Stimulated activated CD4-positive, alpha-beta T cell treated with anti-CD3 and anti-CD28 coated beads, TNF-alpha, amount 100 ng/mL, for 4 hours (primary cell): ENCODE data around the gene SYT3.
"Not testable (repeated sequence)": the region's sequence is repeated elsewhere in the genome, so short reads cannot be mapped to it uniquely, and the experiment has no call there.

Experiments
- DNase-seq, 3 experiments: peaks; one replicate each; pipeline ENCODE4 v3.0.0-alpha.2; 2020; ENCODE audit warnings: low read depth in 3 of 3

Gene SYT3

GRCh38 chr19:50604264-50605073 is 35.2 kb downstream of the SYT3 start:
- DNase-seq, result not testable (repeated sequence)

GRCh38 chr19:50602935-50603334 is 36.7 kb downstream of the SYT3 start:
- no peak for DNase-seq

GRCh38 chr19:50602496-50602895 is 37.2 kb downstream of the SYT3 start:
- DNase-seq, result no peak

GRCh38 chr19:50602089-50602422 is 37.6 kb downstream of the SYT3 start:
- no peak for DNase-seq

- no peak for DNase-seq
These were observed 38.1 kb downstream of the SYT3 start for GRCh38 chr19:50601407-50602088.

- DNase-seq, result no peak
These were observed 40.3 kb downstream of the SYT3 start for GRCh38 chr19:50599427-50599826.

GRCh38 chr19:50590191-50590590 is 49.5 kb downstream of the SYT3 start:
- DNase-seq, result no peak

- DNase-seq, result not testable (repeated sequence)
These were observed 57.7 kb downstream of the SYT3 start for GRCh38 chr19:50581795-50582660.

- DNase-seq, result no peak
These were observed 58.6 kb downstream of the SYT3 start for GRCh38 chr19:50580970-50581634.

- no peak for DNase-seq
These were observed 59.4 kb downstream of the SYT3 start for GRCh38 chr19:50580240-50580639.

- not testable (repeated sequence) for DNase-seq
These were observed 62.9 kb downstream of the SYT3 start for GRCh38 chr19:50576769-50577168.

GRCh38 chr19:50573741-50574461 is 65.8 kb downstream of the SYT3 start:
- DNase-seq, result no peak
